Measurements from ENCODE around the gene EIPR1. TPM values are rescaled to one million over a fixed set of nuclear protein-coding genes. Genes with fewer than 3 reads are reported as not detected.
A peak's percentile ranks its signal among the peaks of the same experiment; 100 is the strongest.

The EIPR1 gene
- total and polyA plus RNA-seq, 2 donors from 2014 or later: 28.2 to 37.8 TPM

GRCh38 chr2:3424171-3424795, 46.7 kb upstream of the EIPR1 start:
- Histone ChIP-seq H3K4me3 (ENCODE audit: low read length in 3 of 3) (no peak overlapping the region), H3K36me3 (ENCODE audit: control insufficient read depth in 2 of 3, insufficient read depth in 3 of 3, low read length in 3 of 3) (peaks cover 4 to 32% (median 24%) of the 10 kb centered on the region in 3 donors), H3K27me3 (ENCODE audit: control insufficient read depth, insufficient read depth, low read length) (no peaks in the 10 kb centered on the region), H3K9me3 (ENCODE audit: control insufficient read depth in 2 of 3, insufficient read depth in 1 of 3, low read length in 3 of 3) (no peaks in the 10 kb centered on the region), H3K4me1 (ENCODE audit: control insufficient read depth in 2 of 3, insufficient read depth in 2 of 3, low read depth in 1 of 3, low read length in 3 of 3) (peaks cover 0 to 2% (median 0%) of the 10 kb centered on the region in 3 donors), H3K9ac (ENCODE audit: low read length in 3 of 3) (no peak overlapping the region), H3K27ac (ENCODE audit: low read depth in 2 of 2, low read length in 2 of 2) (no peak overlapping the region)
- FAIRE-seq: no peak
- intact Hi-C loops (cut with DNase I): no loop called here
- no peak for TF ChIP-seq CTCF (IDR thresholded peaks at IDR 0.05; ENCODE audit: borderline replicate concordance, extremely low read depth, insufficient read depth)
- no peak for DNase-seq

- H3K9me3 ChIP-seq (ENCODE audit: control insufficient read depth in 2 of 3, insufficient read depth in 1 of 3, low read length in 3 of 3): no peaks in the 10 kb centered on the region
- H3K4me1 ChIP-seq (ENCODE audit: control insufficient read depth in 2 of 3, insufficient read depth in 2 of 3, low read depth in 1 of 3, low read length in 3 of 3): peaks cover 0 to 2% (median 0%) of the 10 kb centered on the region in 3 donors
- H3K9ac ChIP-seq (ENCODE audit: low read length in 3 of 3): no peak overlapping the region
- no peak overlapping the region for H3K27ac ChIP-seq (ENCODE audit: low read depth in 2 of 2, low read length in 2 of 2)
- intact Hi-C loops (cut with DNase I): no loop called here
- H3K27me3 ChIP-seq (ENCODE audit: control insufficient read depth, insufficient read depth, low read length): no peaks in the 10 kb centered on the region
- DNase-seq (peak in 3 of 5 donors; percentile 50 to 61 (median 55)), FAIRE-seq (no peak)
- H3K36me3 ChIP-seq (ENCODE audit: control insufficient read depth in 2 of 3, insufficient read depth in 3 of 3, low read length in 3 of 3): peaks cover 4 to 32% (median 22%) of the 10 kb centered on the region in 3 donors
- no peak overlapping the region for H3K4me3 ChIP-seq (ENCODE audit: low read length in 3 of 3)
- peak; percentile 91 for TF ChIP-seq CTCF (IDR thresholded peaks at IDR 0.05; ENCODE audit: borderline replicate concordance, extremely low read depth, insufficient read depth)
Measured at GRCh38 chr2:3423492-3424170, 46.0 kb upstream of the EIPR1 start.

DNA sequence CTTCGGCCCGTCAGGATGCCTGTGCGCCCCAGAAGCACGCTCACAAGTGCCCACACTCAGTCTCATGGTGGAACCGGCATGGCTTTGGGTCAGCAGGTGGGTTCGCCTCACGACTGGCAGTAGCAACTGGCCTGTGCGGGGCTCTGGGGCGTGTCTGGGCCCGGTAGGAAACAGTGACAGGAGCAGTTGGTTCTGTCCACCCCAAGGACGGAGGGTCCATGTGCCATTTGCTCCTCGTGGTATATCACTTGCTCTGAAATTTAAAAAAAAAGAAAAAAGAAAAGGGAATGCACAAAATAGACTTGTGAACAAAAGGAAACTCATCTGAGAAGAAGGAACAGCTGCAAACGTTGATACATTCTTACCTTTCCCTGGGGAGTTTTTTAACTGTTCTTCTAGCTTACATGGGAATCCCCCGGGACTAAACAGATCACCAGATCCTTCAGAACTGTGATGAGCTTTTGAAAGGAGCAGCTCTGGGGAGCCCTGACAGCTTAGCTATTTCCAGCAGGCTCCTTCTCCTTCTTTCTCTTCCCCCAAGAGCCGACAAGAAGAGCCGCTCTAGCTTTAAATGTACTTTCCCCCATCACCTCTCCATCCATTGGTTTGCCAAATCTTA, 44.7 kb upstream of the EIPR1 start:
- DNase-seq (no peak), FAIRE-seq (no peak)
- peaks cover 0 to 2% (median 0%) of the 10 kb centered on the region in 3 donors for H3K4me1 ChIP-seq (ENCODE audit: control insufficient read depth in 2 of 3, insufficient read depth in 2 of 3, low read depth in 1 of 3, low read length in 3 of 3)
- no peaks in the 10 kb centered on the region for H3K9me3 ChIP-seq (ENCODE audit: control insufficient read depth in 2 of 3, insufficient read depth in 1 of 3, low read length in 3 of 3)
- no peak overlapping the region for H3K4me3 ChIP-seq (ENCODE audit: low read length in 3 of 3)
- no peaks in the 10 kb centered on the region for H3K27me3 ChIP-seq (ENCODE audit: control insufficient read depth, insufficient read depth, low read length)
- H3K27ac ChIP-seq (ENCODE audit: low read depth in 2 of 2, low read length in 2 of 2): no peak overlapping the region
- intact Hi-C loops (cut with DNase I): no loop called here
- TF ChIP-seq CTCF (IDR thresholded peaks at IDR 0.05; ENCODE audit: borderline replicate concordance, extremely low read depth, insufficient read depth): no peak
- H3K36me3 ChIP-seq (ENCODE audit: control insufficient read depth in 2 of 3, insufficient read depth in 3 of 3, low read length in 3 of 3): peaks cover 3 to 36% (median 21%) of the 10 kb centered on the region in 3 donors
- H3K9ac ChIP-seq (ENCODE audit: low read length in 3 of 3): no peak overlapping the region

All from kidney (tissue), 14 donors.